CD4-positive, alpha-beta T cell treated with Interleukin-4 for 1 hour (primary cell): ENCODE measurements around the gene DNAH14.
"Not testable (repeated sequence)": the region's sequence is repeated elsewhere in the genome, so short reads cannot be mapped to it uniquely, and the experiment has no call there.

Experiments used
- DNase-seq, 2 donors: peaks; one replicate each; pipeline ENCODE4 v3.0.0-alpha.2; 2020 to 2022

The DNAH14 gene

GRCh38 chr1:224929335-224930237 lies at the start of gene DNAH14:
Gene DNAH14 (plus strand): TSS chr1:224929675. CDS start chr1:224952703, 23,028 bp downstream.
- no peak for DNase-seq

- DNase-seq: no peak
These were observed 48.7 kb upstream of the DNAH14 start for GRCh38 chr1:224880593-224881307.

- not testable (repeated sequence) for DNase-seq
These were observed 48.2 kb upstream of the DNAH14 start for GRCh38 chr1:224881308-224881692.

GRCh38 chr1:224881762-224882211 lies 47.7 kb upstream of the DNAH14 start:
- no peak for DNase-seq

GRCh38 chr1:224882264-224882663 lies 47.2 kb upstream of the DNAH14 start:
- DNase-seq: no peak

- DNase-seq: no peak
These were observed 46.4 kb upstream of the DNAH14 start for GRCh38 chr1:224883091-224883490.

GRCh38 chr1:224884361-224884801 lies 45.1 kb upstream of the DNAH14 start:
- no peak for DNase-seq

- not testable (repeated sequence) for DNase-seq
These were observed 44.1 kb upstream of the DNAH14 start for GRCh38 chr1:224885376-224885775.

GRCh38 chr1:224894915-224895314 lies 34.6 kb upstream of the DNAH14 start:
- no peak for DNase-seq

- no peak for DNase-seq
These were observed 33.2 kb upstream of the DNAH14 start for GRCh38 chr1:224896130-224896781.

- DNase-seq: no peak
These were observed 31.7 kb upstream of the DNAH14 start for GRCh38 chr1:224897529-224898327.

GRCh38 chr1:224898937-224899336 lies 30.5 kb upstream of the DNAH14 start:
- no peak for DNase-seq

GRCh38 chr1:224900062-224900630 lies 29.3 kb upstream of the DNAH14 start:
- DNase-seq: no peak

- no peak for DNase-seq
These were observed 28.2 kb upstream of the DNAH14 start for GRCh38 chr1:224901087-224901810.

GRCh38 chr1:224903955-224904354 lies 25.5 kb upstream of the DNAH14 start:
- no peak for DNase-seq

GRCh38 chr1:224906340-224906739 lies 23.1 kb upstream of the DNAH14 start:
- no peak for DNase-seq

GRCh38 chr1:224911217-224911616 lies 18.3 kb upstream of the DNAH14 start:
- DNase-seq: no peak

GRCh38 chr1:224914292-224914900 lies 15.1 kb upstream of the DNAH14 start:
- DNase-seq: no peak

GRCh38 chr1:224919508-224919907 lies 10.0 kb upstream of the DNAH14 start:
- DNase-seq: no peak

- no peak for DNase-seq
These were observed 8.5 kb upstream of the DNAH14 start for GRCh38 chr1:224920930-224921329.

- DNase-seq: no peak
These were observed 8.1 kb upstream of the DNAH14 start for GRCh38 chr1:224921354-224921753.
